Heart right ventricle (tissue), 16 donors: ENCODE measurements around the gene ZNHIT3. TPM values are rescaled to one million over a fixed set of nuclear protein-coding genes. Genes with fewer than 3 reads are reported as not detected.

Experiments used
- ATAC-seq, 8 donors: fragments of 200-7000 bp; cut with Tn5 transposase; one replicate each; pipeline ENCODE4 v1.9.1; 2020; ENCODE audit warnings: mild to moderate bottlenecking in 8 of 8, moderate library complexity in 8 of 8, moderate number of reproducible peaks in 1 of 8
- DNase-seq, 2 donors: peaks; one replicate each; pipeline ENCODE4 v3.0.0-alpha.2; 2020
- H3K27ac ChIP-seq, 10 donors: fragments of 200-600 bp; sonication (generic) in 2 of 10; one replicate each; pipeline versions ENCODE4 v1.5.0 to v1.8.0; 2020 to 2022; ENCODE audit warnings: mild to moderate bottlenecking in 3 of 10
- H3K27me3 ChIP-seq, 7 donors: fragments of 200-600 bp; one replicate each; pipeline ENCODE4 v1.8.0; 2021 to 2022; ENCODE audit warnings: mild to moderate bottlenecking in 2 of 7
- H3K36me3 ChIP-seq, 9 donors: fragments of 200-600 bp; sonication (generic) in 1 of 9; one replicate each; pipeline versions ENCODE4 v1.5.0 to v1.8.0; 2020 to 2022; ENCODE audit warnings: mild to moderate bottlenecking in 2 of 9
- H3K4me1 ChIP-seq, 9 donors: fragments of 200-600 bp; sonication (generic) in 1 of 9; one replicate each; pipeline versions ENCODE4 v1.5.0 to v1.8.0; 2020 to 2022; ENCODE audit warnings: mild to moderate bottlenecking in 4 of 9
- H3K4me3 ChIP-seq, 10 donors: fragments of 200-600 bp; sonication (generic) in 2 of 10; one replicate each; pipeline versions ENCODE4 v1.5.0 to v1.8.0; 2020 to 2022; ENCODE audit warnings: mild to moderate bottlenecking in 7 of 10, moderate library complexity in 2 of 10
- H3K9me3 ChIP-seq, 11 donors: fragments of 200-600 bp in 10 of 11; sonication (generic) in 2 of 11; one replicate each; pipeline versions ENCODE4 v1.5.0 to v1.8.0; 2013 to 2022; ENCODE audit warnings: mild to moderate bottlenecking in 2 of 11, control low read depth in 1 of 11, moderate library complexity in 1 of 11
- WGBS, 2 donors: extraction: QIAGEN DNeasy Blood & Tissue Kit; methylation state at CpG; one replicate each; pipeline ENCODE4 v1.1.7; 2013; ENCODE audit warnings: inconsistent platforms in 1 of 2; 5-methylcytosine and 5-hydroxymethylcytosine counted together
- intact Hi-C, 10 donors: fragments of 100-400 bp; cut with DNase I; formaldehyde crosslinking; loops; one replicate each; pipeline versions ENCODE4 v1.11.1 to v1.14.2; 2022
- polyA plus RNA-seq, 2 donors: library from polyadenylated mRNA; stranded (reverse); fragments of 200-250 nt; gene quantifications; one replicate each; pipeline ENCODE4 v1.2.3, GENCODE V29; 2013
- total RNA-seq, 10 donors: library from RNA; stranded (reverse); fragmentation: NEBNext Ultra II Directional in 3 of 10; extraction: Animal tissue kit (Norgen Biotek cat#: 25700) in 3 of 10; gene quantifications; one replicate each; pipeline versions ENCODE4 v1.2.1 to v1.2.4, GENCODE V29; 2021 to 2023
- TF ChIP-seq, protein P1 (sequence below), 9 donors: fragments of 200-600 bp; sonication (generic) in 2 of 9; IDR thresholded peaks; one replicate each; pipeline versions ENCODE4 v1.5.0 to v1.8.0; 2021 to 2022; ENCODE audit warnings: antibody characterized with exemption in 9 of 9, mild to moderate bottlenecking in 5 of 9, moderate library complexity in 1 of 9
- donor health status: Arrhythmogenic right ventricular cardiomyopathy.
- donor health status: ischemic (EF 13 %, LVEDD 7.1; RV severe dilation, severe dysfunction).
- donor health status: healthy with polysubstance abuse.
- donor health status: DM: no; HTN: yes; CAD: no.
- donor health status: DM: no; HTN: no; CAD: no.
- donor health status: ischemic (EF 25% LVEDD 6.9; RV normal size, moderate dysfunction).
- donor health status: ischemic (EF 25% LVEDD 5.7; RV mildly dilated, moderate dysfunction).
- donor health status: healthy.
- donor health status: DM: yes; HTN: yes; CAD: no.
- donor health status: Ischemic cardiomyopathy.
- donor health status: ischemic (EF 35%, LVEDD 5.7; RV mildly dilated, moderate dysfunction).
- donor health status: nonischemic (EF 11% LVEDD 7.7; RV severe dilation, severe dysfunction).
- donor health status: DM: yes; HTN: yes; CAD: no.
- donor health status: PGD.
- donor health status: ischemic (EF 29% LVEDD 5.4; RV normal size, mild dysfunction).
- donor health status: nonischemic (EF 23%, LVEDD 6.1; RV moderate dilation, normal function).

Gene ZNHIT3
- total and polyA plus RNA-seq, 12 donors = 12.0 to 34.0 (median 23.0) TPM

DNA sequence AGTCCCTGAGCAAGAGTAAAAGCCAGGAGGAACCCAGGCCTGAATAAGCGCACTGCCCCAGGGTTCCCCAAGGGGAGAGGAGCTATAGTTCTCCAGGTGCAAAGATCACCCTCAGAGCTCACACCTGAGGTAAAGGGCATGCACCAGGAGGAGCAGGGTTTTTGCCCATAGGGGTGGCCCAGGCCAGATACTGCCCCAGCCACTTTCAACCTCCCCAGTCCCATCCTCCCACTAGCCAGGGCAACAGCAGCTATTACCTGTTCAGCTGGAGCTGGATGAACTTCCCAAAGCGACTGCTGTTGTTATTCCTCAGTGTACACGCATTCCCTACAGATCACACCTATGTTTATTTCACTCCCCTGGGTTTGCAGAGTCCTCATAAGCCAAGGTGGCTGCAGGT, 28.4 kb downstream of the ZNHIT3 start:
- no peak for ATAC-seq

DNA sequence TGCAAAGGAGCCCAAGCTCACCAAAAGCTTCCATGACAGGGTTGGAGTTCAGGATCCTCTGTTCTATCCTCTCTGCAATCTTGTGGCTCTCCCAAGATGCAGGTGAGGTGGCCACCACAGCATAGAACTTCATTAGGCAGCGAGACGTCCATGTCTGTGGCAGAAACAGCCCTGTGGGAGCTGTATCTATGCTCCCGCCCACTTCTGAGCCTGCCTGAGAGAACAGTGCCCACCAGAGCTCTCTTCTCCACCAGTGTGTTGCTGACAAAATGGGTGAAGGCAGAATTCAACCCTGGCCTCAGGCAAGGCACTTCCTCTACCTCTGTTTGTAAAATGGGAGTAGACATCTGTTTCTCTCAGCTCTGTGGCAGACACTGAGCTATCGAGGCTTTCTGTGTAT, 29.4 kb downstream of the ZNHIT3 start:
- 88 to 89% methylated on average over 4 of the region's 4 CpGs for WGBS, 2 donors
- H3K4me3 ChIP-seq = no peak overlapping the region
- TF ChIP-seq, protein P1, sequence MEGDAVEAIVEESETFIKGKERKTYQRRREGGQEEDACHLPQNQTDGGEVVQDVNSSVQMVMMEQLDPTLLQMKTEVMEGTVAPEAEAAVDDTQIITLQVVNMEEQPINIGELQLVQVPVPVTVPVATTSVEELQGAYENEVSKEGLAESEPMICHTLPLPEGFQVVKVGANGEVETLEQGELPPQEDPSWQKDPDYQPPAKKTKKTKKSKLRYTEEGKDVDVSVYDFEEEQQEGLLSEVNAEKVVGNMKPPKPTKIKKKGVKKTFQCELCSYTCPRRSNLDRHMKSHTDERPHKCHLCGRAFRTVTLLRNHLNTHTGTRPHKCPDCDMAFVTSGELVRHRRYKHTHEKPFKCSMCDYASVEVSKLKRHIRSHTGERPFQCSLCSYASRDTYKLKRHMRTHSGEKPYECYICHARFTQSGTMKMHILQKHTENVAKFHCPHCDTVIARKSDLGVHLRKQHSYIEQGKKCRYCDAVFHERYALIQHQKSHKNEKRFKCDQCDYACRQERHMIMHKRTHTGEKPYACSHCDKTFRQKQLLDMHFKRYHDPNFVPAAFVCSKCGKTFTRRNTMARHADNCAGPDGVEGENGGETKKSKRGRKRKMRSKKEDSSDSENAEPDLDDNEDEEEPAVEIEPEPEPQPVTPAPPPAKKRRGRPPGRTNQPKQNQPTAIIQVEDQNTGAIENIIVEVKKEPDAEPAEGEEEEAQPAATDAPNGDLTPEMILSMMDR (IDR thresholded peaks at IDR 0.05) = no peak
- ATAC-seq (no peak), DNase-seq (no peak)
- H3K27me3 ChIP-seq = no peaks in the 10 kb centered on the region
- H3K9me3 ChIP-seq = no peaks in the 10 kb centered on the region
- peaks cover 0 to 87% (median 0%) of the 10 kb centered on the region in 9 donors for H3K36me3 ChIP-seq
- no peak overlapping the region for H3K27ac ChIP-seq
- no peaks in the 10 kb centered on the region for H3K4me1 ChIP-seq
- intact Hi-C loops = loop anchor here in 1 of 10 donors (10.0 kb wide), 1 partner anchor 59 kb away; no protein-coding TSS in a partner anchor

More for the DNA sequence above, 28.4 kb downstream of the ZNHIT3 start:
- no peak for DNase-seq
- whole genome bisulfite sequencing, 2 donors = 95 to 98% methylated on average over 3 of the region's 3 CpGs
- H3K4me3 ChIP-seq = no peak overlapping the region
- H3K27me3 ChIP-seq = no peaks in the 10 kb centered on the region
- intact Hi-C loops = loop anchor here in 1 of 10 donors (10.0 kb wide), 1 partner anchor 60 kb away; no protein-coding TSS in a partner anchor
- H3K9me3 ChIP-seq = no peaks in the 10 kb centered on the region
- H3K36me3 ChIP-seq = peaks cover 0 to 87% (median 0%) of the 10 kb centered on the region in 9 donors
- TF ChIP-seq, protein P1 (IDR thresholded peaks at IDR 0.05) = no peak
- H3K4me1 ChIP-seq = no peaks in the 10 kb centered on the region
- H3K27ac ChIP-seq = no peak overlapping the region

DNA sequence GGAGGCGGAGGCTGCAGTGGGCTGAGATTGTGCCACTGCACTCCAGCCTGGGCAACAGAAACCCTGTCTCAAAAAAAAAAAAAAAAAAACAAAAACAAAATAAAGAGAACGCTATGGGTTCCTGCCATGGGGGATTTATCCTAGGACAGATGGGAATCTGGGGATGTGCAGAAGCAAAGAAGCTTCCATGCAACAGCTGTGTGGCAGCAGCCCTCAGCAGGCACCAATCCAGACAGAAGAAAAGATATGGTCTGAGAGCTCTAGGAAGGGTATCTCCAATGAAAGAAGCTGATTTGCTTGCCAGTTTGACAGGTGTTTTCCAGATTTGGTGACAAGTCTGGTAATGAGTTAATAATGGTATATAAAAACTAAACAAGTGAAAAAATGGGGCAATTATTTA, 36.6 kb downstream of the ZNHIT3 start:
- DNase-seq = no peak
- no peaks in the 10 kb centered on the region for H3K9me3 ChIP-seq
- intact Hi-C loops = no loop called here
- H3K27me3 ChIP-seq = no peaks in the 10 kb centered on the region
- no peak for ATAC-seq
- 92 to 94% methylated on average over 2 of the region's 2 CpGs for WGBS, 2 donors
- peaks cover 0 to 96% (median 24%) of the 10 kb centered on the region in 9 donors for H3K36me3 ChIP-seq
- no peak overlapping the region for H3K27ac ChIP-seq
- H3K4me1 ChIP-seq = no peaks in the 10 kb centered on the region
- TF ChIP-seq, protein P1 (IDR thresholded peaks at IDR 0.05) = no peak
- H3K4me3 ChIP-seq = no peak overlapping the region

DNA sequence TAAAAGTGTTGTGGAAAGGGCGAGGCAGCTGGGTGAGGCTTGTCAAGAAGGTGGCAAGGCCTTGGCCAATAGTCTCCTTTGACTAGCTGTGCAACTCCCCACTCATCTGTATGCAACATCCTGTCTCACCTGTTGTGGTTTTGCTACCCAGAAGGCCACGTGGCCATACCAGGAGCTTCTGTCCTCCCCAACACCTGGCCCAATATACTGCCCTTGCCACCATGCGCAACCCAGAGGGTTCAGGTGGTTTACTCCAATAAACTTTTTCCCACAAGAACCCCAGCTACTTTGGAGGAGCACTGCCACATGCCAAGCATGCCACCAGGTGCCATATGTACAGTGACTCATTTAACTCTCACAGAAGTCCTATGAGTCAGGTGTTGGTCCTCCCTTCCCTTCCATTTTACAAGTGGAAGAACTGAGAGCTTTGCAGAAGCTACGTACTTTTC, 38.0 kb downstream of the ZNHIT3 start:
- Histone ChIP-seq H3K4me3 (no peak overlapping the region), H3K4me1 (peaks cover 0 to 5% (median 0%) of the 10 kb centered on the region in 9 donors), H3K9me3 (no peaks in the 10 kb centered on the region), H3K27me3 (no peaks in the 10 kb centered on the region), H3K36me3 (peaks cover 0 to 100% (median 24%) of the 10 kb centered on the region in 9 donors), H3K27ac (no peak overlapping the region)
- TF ChIP-seq, protein P1 (IDR thresholded peaks at IDR 0.05) = no peak
- WGBS, 2 donors = 93 to 98% methylated on average over 4 of the region's 4 CpGs
- ATAC-seq (no peak), DNase-seq (no peak)
- intact Hi-C loops = no loop called here
